A673 (cell line): ENCODE results near the gene LMAN2. TPM values are rescaled to one million over a fixed set of nuclear protein-coding genes. Genes with fewer than 3 reads are reported as not detected.

Experiments used
- BruUV-seq: library from RNA; stranded (reverse); fragments of 400-500 nt; replicated peaks from 2 replicates; lab custom pipeline; 2021; lab: Mats Ljungman, UMichigan
- CTCF ChIA-PET: fragments of 300-600 bp; sonication (Branson Sonifier 250); formaldehyde crosslinking; loops from one replicate; lab custom pipeline; 2022; ENCODE audit warnings: antibody characterized with exemption; lab: Charles Lee
- POLR2A ChIA-PET: fragments of 300-600 bp; sonication (Branson Sonifier 250); formaldehyde crosslinking; loops from one replicate; lab custom pipeline; 2022; ENCODE audit warnings: antibody characterized with exemption; ENCODE audit not compliant: low non-redundant PET; lab: Charles Lee
- DNase-seq: peaks from one replicate; pipeline ENCODE4 v3.0.0-alpha.2; 2015; ENCODE audit warnings: low spot score
- H3K27ac ChIP-seq: fragments of 200-600 bp; sonication (generic); 2 replicates; pipeline ENCODE4 v1.5.1; 2016; ENCODE audit warnings: mixed run types, low read depth, mild to moderate bottlenecking, mixed read lengths, antibody characterized with exemption, low read length; ENCODE audit not compliant: poor library complexity, severe bottlenecking
- H3K27me3 ChIP-seq: fragments of 200-600 bp; sonication (generic); replicated peaks from 2 replicates; pipeline ENCODE4 v1.6.1; 2017; ENCODE audit warnings: mixed run types, low read depth, mild to moderate bottlenecking, mixed read lengths, antibody characterized with exemption, low read length; ENCODE audit not compliant: insufficient read depth, poor library complexity
- H3K36me3 ChIP-seq: fragments of 200-600 bp; sonication (generic); 2 replicates; pipeline ENCODE4 v1.6.1; 2016; ENCODE audit warnings: mixed run types, mild to moderate bottlenecking, mixed read lengths, antibody characterized with exemption, low read length; ENCODE audit not compliant: insufficient read depth, poor library complexity, severe bottlenecking
- H3K4me1 ChIP-seq: fragments of 200-600 bp; sonication (generic); 2 replicates; pipeline ENCODE4 v1.6.1; 2017; ENCODE audit warnings: mixed run types, mild to moderate bottlenecking, mixed read lengths, antibody characterized with exemption, low read length; ENCODE audit not compliant: insufficient read depth, poor library complexity, severe bottlenecking
- H3K4me3 ChIP-seq: fragments of 200-600 bp; sonication (generic); 2 replicates; pipeline ENCODE4 v1.5.1; 2016; ENCODE audit warnings: low read depth, mixed run types, mild to moderate bottlenecking, mixed read lengths, low read length; ENCODE audit not compliant: poor library complexity, severe bottlenecking
- H3K9me3 ChIP-seq: fragments of 200-600 bp; sonication (generic); 2 replicates; pipeline ENCODE4 v1.6.1; 2016; ENCODE audit warnings: mixed run types, low read depth, mild to moderate bottlenecking, mixed read lengths, antibody characterized with exemption, low read length; ENCODE audit not compliant: poor library complexity, severe bottlenecking
- EZH2 ChIP-seq: fragments of 200-600 bp; sonication (generic); IDR thresholded peaks from 2 replicates; pipeline ENCODE4 v1.6.1; 2017; ENCODE audit warnings: borderline replicate concordance, low read depth, mild to moderate bottlenecking, mixed read lengths, antibody characterized with exemption, low read length; ENCODE audit not compliant: poor library complexity, severe bottlenecking
- intact Hi-C: fragments of 100-400 bp; cut with micrococcal nuclease; formaldehyde crosslinking; loops from one replicate; pipeline ENCODE4 v1.10.0; 2022; ENCODE audit not compliant: unreplicated experiment
- total RNA-seq: library from RNA; stranded (reverse); gene quantifications from 2 replicates; pipeline ENCODE4 v1.2.3, GENCODE V29; 2021
- TF ChIP-seq, protein P1 (sequence below): fragments of 300-800, 200-600 bp; sonication (generic); conservative IDR thresholded peaks from 2 replicates; pipeline ENCODE4 v1.5.1; 2017; ENCODE audit warnings: low read depth, mild to moderate bottlenecking, antibody characterized with exemption, low read length, moderate library complexity, mixed read lengths

LMAN2 gene
- total RNA-seq, 1 experiment from 2014 or later = 98.4 TPM

DNA sequence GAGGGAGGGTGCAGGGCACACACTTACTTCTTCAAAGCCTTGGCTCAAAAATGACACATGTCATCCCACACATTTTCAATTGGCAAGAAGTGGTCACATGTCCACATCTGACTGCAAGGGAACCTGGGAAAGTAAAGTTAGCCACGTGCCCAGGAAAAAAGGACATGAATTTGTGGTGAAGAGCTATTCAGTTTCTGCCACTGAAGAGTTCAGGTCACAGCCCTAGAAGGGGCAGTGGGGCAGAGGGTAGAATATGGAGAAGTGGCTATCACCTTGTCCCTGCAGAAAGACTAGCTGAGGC lies 4.3 kb upstream of the LMAN2 start:
- Histone ChIP-seq H3K4me3 (no peak overlapping the region), H3K9me3 (no peaks in the 10 kb centered on the region), H3K4me1 (peaks cover 4% of the 10 kb centered on the region), H3K36me3 (no peaks in the 10 kb centered on the region), H3K27me3 (no peaks in the 10 kb centered on the region), H3K27ac (no peak overlapping the region)
- no peak for DNase-seq
- ChIA-PET POLR2A (no interaction called here), CTCF (interaction anchor here (0.7 kb wide), 1 partner anchor 9 kb away, joined by 3 read pairs; no protein-coding TSS in a partner anchor)
- no TSS peak for BruUV-seq
- TF ChIP-seq, protein P1, sequence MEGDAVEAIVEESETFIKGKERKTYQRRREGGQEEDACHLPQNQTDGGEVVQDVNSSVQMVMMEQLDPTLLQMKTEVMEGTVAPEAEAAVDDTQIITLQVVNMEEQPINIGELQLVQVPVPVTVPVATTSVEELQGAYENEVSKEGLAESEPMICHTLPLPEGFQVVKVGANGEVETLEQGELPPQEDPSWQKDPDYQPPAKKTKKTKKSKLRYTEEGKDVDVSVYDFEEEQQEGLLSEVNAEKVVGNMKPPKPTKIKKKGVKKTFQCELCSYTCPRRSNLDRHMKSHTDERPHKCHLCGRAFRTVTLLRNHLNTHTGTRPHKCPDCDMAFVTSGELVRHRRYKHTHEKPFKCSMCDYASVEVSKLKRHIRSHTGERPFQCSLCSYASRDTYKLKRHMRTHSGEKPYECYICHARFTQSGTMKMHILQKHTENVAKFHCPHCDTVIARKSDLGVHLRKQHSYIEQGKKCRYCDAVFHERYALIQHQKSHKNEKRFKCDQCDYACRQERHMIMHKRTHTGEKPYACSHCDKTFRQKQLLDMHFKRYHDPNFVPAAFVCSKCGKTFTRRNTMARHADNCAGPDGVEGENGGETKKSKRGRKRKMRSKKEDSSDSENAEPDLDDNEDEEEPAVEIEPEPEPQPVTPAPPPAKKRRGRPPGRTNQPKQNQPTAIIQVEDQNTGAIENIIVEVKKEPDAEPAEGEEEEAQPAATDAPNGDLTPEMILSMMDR = no peak
- TF ChIP-seq EZH2 = no peak
- intact Hi-C loops = no loop called here

DNA sequence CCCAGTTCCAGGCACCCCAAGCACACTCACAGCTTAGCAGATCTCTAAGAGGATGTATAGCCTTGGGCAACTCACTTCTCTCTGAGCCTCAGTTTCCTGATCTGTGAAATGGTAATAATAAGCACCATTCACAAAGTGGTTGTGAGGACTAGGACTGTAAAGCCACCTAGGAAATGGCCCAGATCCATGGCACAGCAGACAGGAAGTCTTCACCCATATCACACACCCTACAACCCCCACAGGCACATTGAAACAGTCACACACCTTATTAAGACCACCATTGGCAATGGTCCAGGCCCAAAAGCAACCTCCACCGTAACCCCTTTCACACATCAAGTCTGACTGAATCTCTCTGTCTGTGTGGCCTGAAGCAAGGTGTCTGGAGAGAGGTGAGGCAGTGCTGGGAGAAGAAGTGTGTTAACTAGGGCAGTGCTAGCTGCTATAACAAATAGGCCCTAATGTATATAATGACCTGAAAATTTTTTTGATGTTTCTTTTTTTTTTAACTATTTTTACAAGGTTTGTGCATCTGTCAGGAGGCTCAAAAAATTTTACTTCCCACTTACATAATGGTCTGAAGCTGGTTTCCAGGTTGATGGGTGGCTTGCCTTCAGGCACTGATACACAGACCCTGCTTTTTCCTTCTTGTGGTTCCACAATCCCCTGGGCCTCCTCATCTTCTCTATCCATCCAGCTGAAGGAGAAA lies 3.8 kb upstream of the LMAN2 start:
- H3K36me3 ChIP-seq = no peaks in the 10 kb centered on the region
- ChIA-PET CTCF (interaction anchor here (0.7 kb wide), 1 partner anchor 10 kb away, joined by 3 read pairs; no protein-coding TSS in a partner anchor), POLR2A (no interaction called here)
- no peak overlapping the region for H3K27ac ChIP-seq
- H3K4me1 ChIP-seq = peaks cover 4% of the 10 kb centered on the region
- H3K9me3 ChIP-seq = no peaks in the 10 kb centered on the region
- no peaks in the 10 kb centered on the region for H3K27me3 ChIP-seq
- intact Hi-C loops = no loop called here
- no peak overlapping the region for H3K4me3 ChIP-seq
- TF ChIP-seq EZH2 = no peak
- TF ChIP-seq, protein P1 = no peak
- no peak for DNase-seq
- BruUV-seq = no TSS peak

DNA sequence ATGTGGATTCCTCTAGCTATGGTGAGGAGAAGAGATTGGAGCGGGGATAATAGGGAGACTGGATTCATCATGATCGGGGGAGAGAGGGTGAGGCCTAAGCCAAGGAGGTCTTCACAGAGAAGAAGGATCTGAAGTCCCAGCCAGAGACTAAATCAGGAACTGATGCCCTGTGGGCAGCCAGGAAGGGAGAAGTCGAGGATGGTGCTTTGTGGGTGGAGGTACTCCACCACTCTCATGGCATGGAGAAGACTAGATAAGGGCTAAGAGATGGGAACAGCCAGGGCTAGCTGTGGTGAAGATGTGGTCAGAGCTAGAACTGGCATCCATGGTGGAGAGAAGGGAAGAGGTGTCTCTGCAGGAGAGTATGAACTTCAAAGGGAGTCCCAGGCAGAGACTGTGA lies 3.2 kb upstream of the LMAN2 start:
- intact Hi-C loops = no loop called here
- no peaks in the 10 kb centered on the region for H3K36me3 ChIP-seq
- CTCF ChIA-PET = no interaction called here

More for the DNA sequence above, 3.2 kb upstream of the LMAN2 start:
- H3K4me3 ChIP-seq = no peak overlapping the region
- BruUV-seq = no TSS peak
- H3K27ac ChIP-seq = no peak overlapping the region
- no peak for TF ChIP-seq EZH2
- TF ChIP-seq, protein P1 = no peak
- H3K4me1 ChIP-seq = peaks cover 4% of the 10 kb centered on the region
- no peaks in the 10 kb centered on the region for H3K9me3 ChIP-seq
- no peak for DNase-seq
- POLR2A ChIA-PET = no interaction called here
- H3K27me3 ChIP-seq = no peaks in the 10 kb centered on the region
